HEK293T (cell line): Measurements from ENCODE around the gene GSTO2.
"Not testable (repeated sequence)": the region's sequence is repeated elsewhere in the genome, so short reads cannot be mapped to it uniquely, and the experiment has no call there.

ENCODE experiments used
- CTCF ChIA-PET: fragments of 350-600 bp; formaldehyde crosslinking; extraction: SDS; loops from one replicate; lab custom pipeline; 2021; ENCODE audit warnings: antibody characterized with exemption, inconsistent platforms; lab: Yijun Ruan, JAX
- POLR2A ChIA-PET: fragments of 350-600 bp; formaldehyde crosslinking; extraction: SDS; loops from one replicate; lab custom pipeline; 2020; ENCODE audit warnings: antibody characterized with exemption, inconsistent platforms; lab: Yijun Ruan, JAX
- DNase-seq: peaks from one replicate; pipeline ENCODE4 v3.0.0; 2012; ENCODE audit warnings: mixed read lengths; ENCODE audit errors: extremely low spot score
- ARNT ChIP-seq: fragments of 450-650 bp; IDR thresholded peaks from 2 replicates; pipeline ENCODE4 v1.6.1; 2017; ENCODE audit warnings: mild to moderate bottlenecking
- BHLHE40 ChIP-seq: fragments of 450-650 bp; IDR thresholded peaks from 2 replicates; pipeline ENCODE4 v1.6.1; 2016; ENCODE audit warnings: mild to moderate bottlenecking, moderate library complexity, borderline replicate concordance
- CTBP1 ChIP-seq: fragments of 450-650 bp; IDR thresholded peaks from 2 replicates; pipeline ENCODE4 v1.6.1; 2016; ENCODE audit warnings: borderline replicate concordance
- ELF4 ChIP-seq: fragments of 450-650 bp; IDR thresholded peaks from 2 replicates; pipeline ENCODE4 v1.6.1; 2017; ENCODE audit warnings: antibody characterized with exemption
- FOXA1 ChIP-seq: fragments of 450-650 bp; IDR thresholded peaks from 2 replicates; pipeline ENCODE4 v1.6.1; 2016; ENCODE audit warnings: mild to moderate bottlenecking
- FOXK2 ChIP-seq: fragments of 450-650 bp; IDR thresholded peaks from 2 replicates; pipeline ENCODE4 v1.6.1; 2016; ENCODE audit warnings: mild to moderate bottlenecking
- FOXM1 ChIP-seq: fragments of 450-650 bp; IDR thresholded peaks from 2 replicates; pipeline ENCODE4 v1.6.1; 2017; ENCODE audit warnings: mild to moderate bottlenecking, borderline replicate concordance
- HDGF ChIP-seq: fragments of 450-650 bp; IDR thresholded peaks from 2 replicates; pipeline ENCODE4 v1.6.1; 2017; ENCODE audit warnings: antibody characterized with exemption, borderline replicate concordance
- L3MBTL2 ChIP-seq: fragments of 450-650 bp; conservative IDR thresholded peaks from 2 replicates; pipeline ENCODE4 v1.6.1; 2016; ENCODE audit warnings: mild to moderate bottlenecking
- LEF1 ChIP-seq: fragments of 450-650 bp; IDR thresholded peaks from 2 replicates; pipeline ENCODE4 v1.6.1; 2017; ENCODE audit warnings: mild to moderate bottlenecking, borderline replicate concordance
- NFRKB ChIP-seq: fragments of 450-650 bp; IDR thresholded peaks from 2 replicates; pipeline ENCODE4 v1.6.1; 2016; ENCODE audit warnings: mild to moderate bottlenecking, moderate library complexity
- SP1 ChIP-seq: fragments of 450-650 bp; IDR thresholded peaks from 2 replicates; pipeline ENCODE4 v1.6.1; 2017
- SUZ12 ChIP-seq: fragments of 450-650 bp; IDR thresholded peaks from 2 replicates; pipeline ENCODE4 v1.6.1; 2016; ENCODE audit warnings: mild to moderate bottlenecking
- TARDBP ChIP-seq: fragments of 450-650 bp; IDR thresholded peaks from 2 replicates; pipeline ENCODE4 v1.6.1; 2016
- ZNF384 ChIP-seq: fragments of 450-650 bp; IDR thresholded peaks from 2 replicates; pipeline ENCODE4 v1.6.1; 2016
- TF ChIP-seq, protein P1 (sequence below): fragments of 450-650 bp; IDR thresholded peaks from 2 replicates; pipeline ENCODE4 v1.6.1; 2016

GSTO2 gene

DNA sequence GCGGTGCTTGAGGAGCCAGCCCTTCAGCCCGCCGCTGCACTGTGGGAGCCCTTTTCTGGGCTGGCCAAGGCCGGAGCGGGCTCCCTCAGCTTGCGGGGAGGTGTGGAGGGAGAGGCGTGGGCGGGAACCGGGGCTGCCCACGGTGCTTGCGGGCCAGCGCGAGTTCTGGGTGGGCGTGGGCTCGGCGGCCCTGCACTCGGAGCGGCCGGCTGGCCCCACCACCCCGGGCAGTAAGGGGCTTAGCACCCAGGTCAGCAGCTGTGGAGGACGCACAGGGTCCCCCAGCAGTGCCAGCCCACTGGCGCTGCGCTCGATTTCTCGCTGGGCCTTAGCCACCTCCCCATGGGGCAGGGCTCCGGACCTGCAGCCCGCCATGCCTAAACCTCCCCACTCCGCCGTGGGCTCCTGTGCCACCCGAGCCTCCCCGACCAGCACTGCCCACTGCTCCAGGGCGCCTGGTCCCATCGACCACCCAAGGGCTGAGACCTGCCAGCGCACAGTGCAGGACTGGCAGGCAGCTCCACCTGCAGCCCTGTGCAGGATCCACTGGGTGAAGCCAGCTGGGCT, 23.8 kb upstream of the GSTO2 start:
- POLR2A ChIA-PET = no interaction called here
- CTCF ChIA-PET = no interaction called here
- no peak for DNase-seq
- TF ChIP-seq, protein P1, sequence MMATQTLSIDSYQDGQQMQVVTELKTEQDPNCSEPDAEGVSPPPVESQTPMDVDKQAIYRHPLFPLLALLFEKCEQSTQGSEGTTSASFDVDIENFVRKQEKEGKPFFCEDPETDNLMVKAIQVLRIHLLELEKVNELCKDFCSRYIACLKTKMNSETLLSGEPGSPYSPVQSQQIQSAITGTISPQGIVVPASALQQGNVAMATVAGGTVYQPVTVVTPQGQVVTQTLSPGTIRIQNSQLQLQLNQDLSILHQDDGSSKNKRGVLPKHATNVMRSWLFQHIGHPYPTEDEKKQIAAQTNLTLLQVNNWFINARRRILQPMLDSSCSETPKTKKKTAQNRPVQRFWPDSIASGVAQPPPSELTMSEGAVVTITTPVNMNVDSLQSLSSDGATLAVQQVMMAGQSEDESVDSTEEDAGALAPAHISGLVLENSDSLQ = no peak
- no peak for TF ChIP-seq ARNT
- TF ChIP-seq TARDBP = no peak

DNA sequence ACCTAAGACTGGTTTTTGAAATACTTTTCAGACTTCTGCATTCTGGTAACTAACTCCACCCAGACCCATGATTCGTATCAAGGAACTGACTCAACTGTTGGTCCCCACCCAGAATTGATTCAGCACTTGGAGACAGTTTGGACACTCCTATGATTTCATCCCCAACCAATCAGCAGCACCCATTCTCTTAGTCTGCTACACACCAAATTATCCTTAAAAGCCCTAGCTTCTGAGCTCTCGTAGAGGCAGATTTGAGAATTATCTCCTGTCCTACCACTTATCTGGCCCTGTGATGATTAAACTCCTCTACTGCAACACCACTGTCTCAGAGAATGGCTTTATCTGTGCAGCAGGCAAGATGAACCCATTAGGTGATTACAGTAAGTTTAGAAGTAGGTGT, 22.0 kb upstream of the GSTO2 start:
- DNase-seq = no peak
- ChIA-PET POLR2A (no interaction called here), CTCF (no interaction called here)
- TF ChIP-seq FOXM1 (no peak), TARDBP (no peak), ELF4 (no peak), CTBP1 (no peak), FOXA1 (no peak), NFRKB (no peak), BHLHE40 (no peak), L3MBTL2 (no peak), ARNT (no peak), HDGF (no peak), LEF1 (no peak)
- TF ChIP-seq, protein P1 = no peak

DNA sequence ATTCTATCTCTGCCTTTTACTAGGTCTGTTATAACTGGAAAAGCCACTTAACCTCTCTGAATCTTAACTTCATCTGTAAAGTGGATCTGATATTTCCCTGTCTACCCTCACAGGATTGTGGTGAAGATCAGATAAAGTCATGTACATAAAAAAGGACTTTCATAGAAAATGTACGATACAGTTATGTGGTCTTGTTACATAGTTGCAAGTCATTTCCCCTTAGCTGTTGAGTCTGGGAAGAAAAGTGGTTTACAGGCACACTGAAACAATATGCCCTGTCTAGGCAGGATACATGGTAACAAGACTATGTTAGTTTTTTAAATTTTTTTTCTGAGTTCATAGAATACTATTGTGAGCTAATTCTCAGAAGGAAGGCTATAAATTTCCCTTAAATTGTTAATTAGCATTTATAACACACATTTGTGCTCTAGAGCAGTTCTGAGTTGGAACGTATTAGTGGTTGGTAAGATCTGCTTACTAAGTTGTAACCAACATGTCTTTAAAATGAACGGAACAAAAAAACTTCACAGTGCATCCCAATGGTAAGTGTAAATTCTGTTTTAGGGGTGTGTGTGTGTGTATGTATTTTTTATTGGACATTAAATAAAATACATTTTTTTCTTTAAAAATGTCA, 21.4 kb upstream of the GSTO2 start:
- ChIA-PET POLR2A (interaction anchor here (1.3 kb wide), 1 partner anchor 22 kb away, joined by 4 read pairs; the partner anchor contains the start of gene GSTO2), CTCF (no interaction called here)
- DNase-seq = no peak
- no peak for TF ChIP-seq FOXM1
- TF ChIP-seq CTBP1 = no peak
- TF ChIP-seq FOXK2 = no peak
- no peak for TF ChIP-seq L3MBTL2
- TF ChIP-seq SUZ12 = no peak

DNA sequence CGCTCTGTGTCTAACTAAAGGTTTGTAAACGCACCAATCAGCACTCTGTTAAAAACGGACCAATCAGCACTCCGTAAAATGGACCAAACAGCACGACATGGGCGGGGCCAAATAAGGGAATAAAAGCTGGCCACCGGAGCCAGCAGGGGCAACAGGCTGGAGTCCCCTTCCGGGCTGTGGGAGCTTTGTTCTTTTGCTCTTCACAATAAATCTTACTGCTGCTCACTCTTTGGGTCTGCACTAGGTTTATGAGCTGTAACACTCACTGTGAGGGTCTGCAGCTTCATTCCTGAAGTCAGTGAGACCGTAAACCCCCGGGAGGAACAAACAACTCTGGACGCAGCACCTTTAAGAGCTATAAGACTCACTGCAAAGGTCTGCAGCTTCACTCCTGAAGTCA, 20.1 kb upstream of the GSTO2 start:
- CTCF ChIA-PET, DNase-seq: not testable (repeated sequence)
- POLR2A ChIA-PET = interaction anchor here (1.3 kb wide), 1 partner anchor 20 kb away, joined by 4 read pairs; the partner anchor contains the start of gene GSTO2

DNA sequence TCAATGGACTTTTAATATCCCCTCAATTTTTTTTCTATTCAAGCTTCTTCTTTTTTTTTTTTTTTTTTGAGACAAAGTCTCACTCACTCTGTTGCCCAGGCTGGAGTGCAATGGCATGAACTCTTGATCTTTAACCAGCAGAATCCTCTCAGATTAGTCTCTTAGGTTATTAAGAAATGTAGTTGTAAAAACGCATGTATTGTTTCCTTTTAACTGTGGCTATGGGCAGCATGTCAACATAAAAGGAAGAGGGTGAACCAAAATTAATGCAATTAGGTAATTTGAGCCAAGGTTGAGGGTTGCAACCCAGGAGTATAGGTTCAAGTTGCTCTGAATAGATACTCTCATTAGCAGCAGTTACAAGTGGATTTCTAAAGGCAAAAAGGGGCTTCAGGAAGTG, 18.6 kb upstream of the GSTO2 start:
- TF ChIP-seq TARDBP (no peak), NFRKB (no peak), ELF4 (no peak), L3MBTL2 (no peak), BHLHE40 (no peak), FOXA1 (no peak), FOXK2 (no peak), ARNT (no peak), HDGF (no peak), SP1 (no peak), ZNF384 (no peak), LEF1 (no peak), CTBP1 (no peak)
- TF ChIP-seq, protein P1 = no peak
- POLR2A ChIA-PET = no interaction called here
- no peak for DNase-seq
- CTCF ChIA-PET = no interaction called here

DNA sequence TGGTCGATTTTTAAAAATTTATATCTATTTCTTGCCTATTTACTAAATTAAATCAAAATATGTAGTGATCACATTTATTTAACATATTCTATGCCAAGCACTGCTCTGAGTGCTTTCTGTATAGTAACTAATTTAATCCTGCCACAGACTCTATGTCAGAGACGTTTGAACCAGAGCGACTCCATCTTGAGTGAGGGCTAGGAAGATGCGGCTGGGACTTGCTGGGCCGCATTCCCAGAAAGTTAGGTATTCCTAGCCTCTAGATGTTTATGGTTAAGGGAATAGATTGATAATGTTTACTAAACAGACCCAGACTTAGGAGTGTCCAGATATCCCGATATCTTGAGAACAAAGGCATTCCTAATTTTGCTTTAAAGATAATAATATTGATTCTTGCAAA, 17.5 kb upstream of the GSTO2 start:
- ChIA-PET CTCF (no interaction called here), POLR2A (no interaction called here)
- DNase-seq = no peak
- TF ChIP-seq, protein P1 = no peak
- TF ChIP-seq L3MBTL2 (no peak), SP1 (no peak), SUZ12 (no peak), NFRKB (no peak), ZNF384 (no peak), TARDBP (no peak)
